Measurements from ENCODE around the gene NKAIN2. TPM values are rescaled to one million over a fixed set of nuclear protein-coding genes. Genes with fewer than 3 reads are reported as not detected.
A peak's percentile ranks its signal among the peaks of the same experiment; 100 is the strongest.

NKAIN2 gene
- polyA plus RNA-seq, 10 donors = 5.3 to 9.9 (median 7.2) TPM

GRCh38 chr6:124800222-124800621 lies 996.6 kb downstream of the NKAIN2 start:
- no peak for DNase-seq

GRCh38 chr6:124812067-124812466 lies 1008.4 kb downstream of the NKAIN2 start:
- DNase-seq = no peak

GRCh38 chr6:124819346-124819745 lies 1015.7 kb downstream of the NKAIN2 start:
- no peak for DNase-seq

DNA sequence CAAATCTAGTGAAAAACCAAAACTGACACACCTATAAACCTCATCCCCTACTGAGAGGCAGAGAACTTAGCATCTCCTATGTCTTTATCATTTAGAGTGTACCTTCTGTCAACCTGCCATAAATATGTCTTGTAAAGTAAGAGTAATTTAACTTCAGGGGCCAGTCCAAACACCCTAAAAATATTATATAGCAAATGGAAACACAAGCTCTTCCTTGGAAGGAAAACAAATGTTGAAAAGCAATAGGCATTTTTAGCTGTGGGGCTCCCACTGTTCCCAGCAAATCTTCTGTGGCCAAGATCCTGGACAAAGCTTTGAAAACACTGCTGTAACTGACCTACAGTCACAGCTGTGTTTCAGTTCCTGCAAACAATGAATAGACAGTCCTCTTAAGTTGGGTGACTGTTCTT lies 1018.5 kb downstream of the NKAIN2 start:
- DNase-seq = peak in 2 of 3 donors; percentile 7 to 49

DNA sequence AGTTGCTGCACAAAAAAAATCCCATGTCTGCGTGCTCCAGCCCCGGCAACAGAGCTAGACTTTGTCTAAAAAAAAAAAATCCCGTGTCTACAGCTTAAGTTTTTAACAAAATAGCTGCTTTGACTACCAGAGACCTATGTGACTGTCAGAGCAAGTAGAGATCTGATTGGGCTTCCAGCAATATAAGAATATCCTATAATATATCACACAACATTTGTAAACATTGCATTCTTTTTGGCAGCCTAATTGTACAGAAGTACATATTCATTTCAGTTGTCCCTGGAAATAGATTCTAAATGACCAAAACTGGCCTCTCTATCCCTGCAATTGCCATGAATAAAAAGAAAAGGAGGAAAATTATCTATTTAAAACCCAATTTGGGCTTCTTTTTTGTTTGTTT lies 1019.1 kb downstream of the NKAIN2 start:
- no peak for DNase-seq

GRCh38 chr6:124823240-124824111 lies 1019.8 kb downstream of the NKAIN2 start:
- peak in 2 of 3 donors; percentile 21 to 65 for DNase-seq

DNA sequence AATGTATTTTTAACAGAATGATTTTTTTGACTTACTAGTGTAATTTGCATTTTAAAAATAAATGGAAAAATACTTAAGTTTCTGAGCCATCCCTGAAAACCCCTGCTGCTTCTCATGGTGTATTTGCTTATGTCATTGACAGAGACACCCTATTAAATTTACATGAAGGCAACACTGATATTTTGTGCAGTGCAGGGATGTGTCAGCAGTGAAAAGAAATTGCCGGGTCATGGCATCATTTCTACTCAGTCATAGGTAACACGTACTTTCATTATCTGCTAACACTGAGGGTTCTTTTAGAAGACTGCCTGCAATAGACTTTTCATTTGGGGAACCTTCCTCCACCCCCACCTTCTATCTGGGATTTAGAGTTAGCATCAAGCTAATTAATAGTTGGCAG lies 1021.9 kb downstream of the NKAIN2 start:
- DNase-seq = no peak

DNA sequence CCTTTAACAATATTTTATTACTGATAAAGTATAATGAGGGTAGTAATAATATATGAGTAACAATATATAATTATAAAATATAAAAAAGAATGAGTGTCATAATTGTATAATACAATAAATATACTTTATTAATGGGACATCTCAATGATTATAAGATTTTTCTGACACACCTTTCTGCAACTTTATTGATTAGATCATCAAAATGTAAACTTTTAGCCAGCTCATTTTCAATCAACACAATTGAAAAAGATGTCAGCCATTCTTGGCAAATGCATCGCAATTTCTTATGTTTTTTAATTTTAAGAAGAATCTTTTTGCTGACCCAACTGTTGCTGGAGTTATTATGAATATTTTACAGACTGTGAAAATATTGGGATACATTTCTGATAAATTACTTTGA lies 1026.2 kb downstream of the NKAIN2 start:
- no peak for DNase-seq

GRCh38 chr6:124830506-124830905 lies 1026.8 kb downstream of the NKAIN2 start:
- no peak for DNase-seq

DNA sequence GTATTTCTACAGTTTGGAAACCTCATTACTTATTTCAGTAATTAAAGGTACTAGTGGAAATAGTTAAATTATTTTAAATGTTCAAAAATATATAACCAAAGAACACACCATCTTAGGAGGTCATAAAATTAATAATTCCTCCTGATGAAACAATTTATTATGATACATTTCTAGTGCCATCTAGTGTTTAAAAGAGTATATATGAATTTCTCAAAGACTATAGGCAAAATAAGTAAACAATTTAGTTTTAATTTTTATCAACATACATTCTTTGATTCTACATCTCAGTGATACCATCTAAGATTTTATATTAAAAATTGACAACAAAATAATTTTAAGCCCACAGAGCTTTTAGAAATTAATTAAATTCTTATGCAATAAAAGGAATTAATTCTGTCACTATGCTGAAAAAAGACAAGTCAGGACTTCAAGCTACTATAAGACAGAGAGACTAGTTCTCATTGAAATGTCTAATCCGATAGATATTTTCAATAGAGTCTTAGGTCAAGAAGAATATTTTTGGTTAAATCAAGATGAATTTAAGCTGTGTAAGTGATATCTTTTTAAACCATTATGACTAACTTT lies 1050.8 kb downstream of the NKAIN2 start:
- DNase-seq = peak in 1 of 3 donors; percentile 6

- DNase-seq = no peak
Measured at GRCh38 chr6:124857746-124858145, 1054.1 kb downstream of the NKAIN2 start.

- no peak for DNase-seq
Measured at GRCh38 chr6:124858564-124858963, 1054.9 kb downstream of the NKAIN2 start.

GRCh38 chr6:124859366-124859765 lies 1055.7 kb downstream of the NKAIN2 start:
- DNase-seq = no peak

GRCh38 chr6:124866040-124866439 lies 1062.4 kb downstream of the NKAIN2 start:
- no peak for DNase-seq

DNA sequence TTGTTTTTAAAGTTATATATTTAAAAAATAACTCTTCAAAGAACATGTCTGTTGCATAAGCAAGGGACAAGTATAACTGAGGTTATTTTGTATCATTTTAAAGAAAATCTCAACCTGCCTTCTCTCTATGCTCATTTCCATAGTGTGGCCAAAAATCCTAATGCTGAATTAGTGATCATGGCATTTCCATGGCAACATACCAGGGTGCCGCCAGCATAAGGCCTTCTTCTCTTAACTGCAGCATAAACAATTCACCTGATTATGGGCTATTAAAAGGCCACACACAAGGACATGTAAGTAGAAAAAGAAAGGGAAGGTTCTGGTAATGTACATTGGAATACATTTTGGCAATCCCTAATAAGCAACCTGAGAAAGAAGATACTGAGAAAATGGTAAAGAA lies 1063.5 kb downstream of the NKAIN2 start:
- DNase-seq = no peak

GRCh38 chr6:124868481-124868880 lies 1064.8 kb downstream of the NKAIN2 start:
- no peak for DNase-seq

GRCh38 chr6:124869416-124869815 lies 1065.8 kb downstream of the NKAIN2 start:
- peak; percentile 21 to 67 (median 62) for DNase-seq

- peak; percentile 18 to 52 (median 22) for DNase-seq
Measured at GRCh38 chr6:124870611-124871459, 1067.2 kb downstream of the NKAIN2 start.

- no peak for DNase-seq
Measured at GRCh38 chr6:124872361-124873065, 1068.8 kb downstream of the NKAIN2 start.

- no peak for DNase-seq
Measured at GRCh38 chr6:124873066-124873410, 1069.4 kb downstream of the NKAIN2 start.

Data from muscle of back (tissue), 11 donors.